ENCODE results near the gene IL34.
A peak's percentile ranks its signal among the peaks of the same experiment; 100 is the strongest.

Gene IL34

GRCh38 chr16:70708366-70709246 lies 62.2 kb downstream of the IL34 start:
- H3K27ac ChIP-seq: peak overlapping the region in 1 of 2 donors; percentile 42
- no peak overlapping the region for H3K4me3 ChIP-seq
- no peak for TF ChIP-seq CTCF (IDR thresholded peaks at IDR 0.05)
- DNase-seq (ENCODE audit: low spot score): no peak

GRCh38 chr16:70709457-70709856 lies 63.1 kb downstream of the IL34 start:
- Histone ChIP-seq H3K4me3 (no peak overlapping the region), H3K27ac (peak overlapping the region in 1 of 2 donors; percentile 42)
- no peak for DNase-seq (ENCODE audit: low spot score)
- no peak for TF ChIP-seq CTCF (IDR thresholded peaks at IDR 0.05)

GRCh38 chr16:70709942-70710341 lies 63.6 kb downstream of the IL34 start:
- TF ChIP-seq CTCF (IDR thresholded peaks at IDR 0.05): no peak
- Histone ChIP-seq H3K4me3 (no peak overlapping the region), H3K27ac (peak overlapping the region in 1 of 2 donors; percentile 42)
- DNase-seq (ENCODE audit: low spot score): no peak
